ENCODE measurements around the gene ZNF624. TPM values are rescaled to one million over a fixed set of nuclear protein-coding genes. Genes with fewer than 3 reads are reported as not detected.
A peak's percentile ranks its signal among the peaks of the same experiment; 100 is the strongest.

Gene ZNF624
- total RNA-seq, 1 donor from 2014 or later = 3.4 TPM

GRCh38 chr17:16617481-16618060 lies 36.1 kb downstream of the ZNF624 start:
- intact Hi-C loops (cut with DNase I) = no loop called here

DNA sequence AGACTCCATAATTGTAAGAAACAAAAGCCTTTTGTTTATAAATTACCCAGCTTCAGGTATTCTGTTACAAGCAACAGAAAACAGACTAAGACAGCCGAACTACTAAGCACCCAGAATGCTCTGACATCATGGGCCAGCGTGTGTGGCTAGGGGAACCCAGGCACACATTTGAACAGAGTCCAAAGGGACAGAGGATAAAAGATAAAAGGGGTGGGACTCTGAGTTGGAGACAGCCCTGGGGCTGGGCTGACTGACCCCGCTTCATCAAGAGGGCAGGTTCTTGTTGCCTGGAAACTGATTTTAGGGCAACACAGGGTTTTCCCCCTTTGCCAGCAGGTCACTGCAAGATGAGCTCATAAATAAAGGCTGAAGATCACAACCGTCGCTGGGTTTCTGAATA lies 54.1 kb downstream of the ZNF624 start:
- no peak for DNase-seq (ENCODE audit: low spot score)
- intact Hi-C loops (cut with DNase I) = no loop called here

More at GRCh38 chr17:16617481-16618060, 36.1 kb downstream of the ZNF624 start:
- no peak for DNase-seq (ENCODE audit: low spot score)

DNA sequence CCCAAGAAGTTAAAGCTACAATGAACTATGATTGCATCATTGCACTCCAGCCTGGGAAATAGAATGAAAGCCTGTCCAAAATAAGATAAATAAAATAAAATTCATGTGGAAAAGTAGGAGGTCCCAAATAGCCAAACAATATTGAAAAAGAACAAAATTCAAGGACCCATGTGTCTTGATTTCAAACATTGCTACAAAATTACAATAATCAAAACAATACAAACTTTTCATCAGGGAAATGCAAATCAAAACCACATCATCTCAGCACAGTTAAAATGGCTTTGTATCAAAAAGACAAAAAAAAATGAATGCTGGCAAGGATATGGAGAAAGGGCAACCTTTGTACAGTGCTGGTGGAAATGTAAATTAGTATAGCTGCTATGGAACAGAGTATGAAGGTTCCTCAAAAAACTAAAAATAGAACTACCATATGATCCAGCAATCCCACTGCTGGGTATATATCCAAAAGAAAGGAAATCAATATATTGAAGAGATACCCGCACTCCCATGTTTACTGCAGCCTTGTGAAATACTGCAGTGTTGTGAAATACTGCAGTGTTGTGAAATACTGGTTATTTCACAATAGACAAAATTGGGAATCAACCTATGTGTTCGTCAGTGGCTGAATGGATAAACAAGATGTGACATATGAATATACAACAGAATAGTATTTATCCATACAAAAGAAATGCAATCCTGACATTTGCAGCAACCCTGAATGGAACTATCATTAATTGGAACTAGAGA lies 60.1 kb downstream of the ZNF624 start:
- intact Hi-C loops (cut with DNase I) = no loop called here
- no peak for DNase-seq (ENCODE audit: low spot score)

GRCh38 chr17:16589097-16589969 lies 64.3 kb downstream of the ZNF624 start:
- intact Hi-C loops (cut with DNase I) = loop anchor here (2.0 kb wide), 1 partner anchor 53 kb away; no protein-coding TSS in a partner anchor
- DNase-seq (ENCODE audit: low spot score) = peak; percentile 97

GRCh38 chr17:16585796-16586195 lies 67.9 kb downstream of the ZNF624 start:
- no peak for DNase-seq (ENCODE audit: low spot score)
- intact Hi-C loops (cut with DNase I) = no loop called here

DNA sequence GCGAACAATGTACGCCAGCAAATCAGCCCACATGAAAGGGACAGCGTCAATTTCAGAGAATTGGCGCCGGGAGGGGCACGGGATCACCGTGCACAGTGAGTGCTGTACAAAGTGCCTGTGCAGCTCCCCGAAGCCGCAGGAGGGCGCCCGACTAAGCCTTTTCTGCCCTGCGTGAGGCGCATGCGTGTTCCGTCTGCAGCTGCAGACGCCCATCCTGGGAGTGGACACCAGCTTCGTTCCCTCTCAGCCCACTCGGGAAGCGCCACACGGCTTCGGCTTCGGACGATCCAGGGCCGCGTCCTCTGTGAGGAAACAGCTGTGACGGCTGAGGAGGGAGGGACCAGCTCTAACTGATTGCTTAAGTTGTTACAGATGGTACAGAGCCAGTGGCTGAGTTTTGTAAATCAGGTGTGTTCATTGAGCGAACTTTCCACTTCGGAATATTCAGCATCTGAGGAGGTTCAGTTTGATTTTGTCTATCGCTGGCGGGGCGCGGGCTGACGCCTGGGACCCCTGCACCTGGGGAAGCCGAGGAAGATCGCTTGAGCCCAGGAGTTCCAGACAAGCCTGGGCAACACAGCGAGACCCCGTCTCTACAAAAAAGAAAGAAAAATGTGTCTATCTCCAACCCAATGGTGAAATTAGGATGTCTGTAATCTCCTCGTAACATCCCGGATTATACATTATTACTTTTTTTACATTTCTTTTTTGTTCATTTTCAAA lies 69.2 kb downstream of the ZNF624 start:
- intact Hi-C loops (cut with DNase I) = no loop called here
- DNase-seq (ENCODE audit: low spot score) = peak; percentile 95

GRCh38 chr17:16583781-16584180 lies 69.9 kb downstream of the ZNF624 start:
- DNase-seq (ENCODE audit: low spot score) = no peak
- intact Hi-C loops (cut with DNase I) = no loop called here

- no peak for DNase-seq (ENCODE audit: low spot score)
- intact Hi-C loops (cut with DNase I) = no loop called here
These were observed 80.2 kb downstream of the ZNF624 start for GRCh38 chr17:16573466-16573865.

Other genes starting within 250 kb of the ZNF624 start
- 9.1 TPM for gene TRPV2, start 238.3 kb downstream of the ZNF624 start, total RNA-seq
- gene LRRC75A, start 161.7 kb downstream of the ZNF624 start, total RNA-seq = 1.4 TPM
- gene ZNF287, start 84.6 kb downstream of the ZNF624 start, total RNA-seq = 15.5 TPM
- 0.22 TPM for gene CCDC144A, start 36.4 kb upstream of the ZNF624 start, total RNA-seq